Type B pancreatic cell (in vitro differentiated cells): ENCODE data around the gene DOCK3. TPM values are rescaled to one million over a fixed set of nuclear protein-coding genes. Genes with fewer than 3 reads are reported as not detected.

Experiments
- DNase-seq: peaks from one replicate; pipeline ENCODE4 v3.0.0; 2021; ENCODE audit warnings: mixed read lengths; ENCODE audit not compliant: unreplicated experiment; ENCODE audit errors: extremely low spot score
- H3K27ac Mint-ChIP-seq: 2 replicates; pipeline ENCODE4 v1.8.0; 2021; ENCODE audit warnings: mild to moderate bottlenecking, mixed read lengths
- H3K27me3 Mint-ChIP-seq: 2 replicates; pipeline ENCODE4 v1.8.0; 2021; ENCODE audit warnings: mixed read lengths
- H3K36me3 Mint-ChIP-seq: 2 replicates; pipeline ENCODE4 v1.8.0; 2021; ENCODE audit warnings: mixed read lengths
- H3K4me1 Mint-ChIP-seq: one replicate; pipeline ENCODE4 v1.8.0; 2021; ENCODE audit warnings: mixed read lengths; ENCODE audit not compliant: unreplicated experiment
- H3K4me3 Mint-ChIP-seq: 2 replicates; pipeline ENCODE4 v1.8.0; 2021; ENCODE audit warnings: mild to moderate bottlenecking, mixed read lengths
- H3K9me3 Mint-ChIP-seq: 2 replicates; pipeline ENCODE4 v1.8.0; 2021; ENCODE audit warnings: mixed read lengths
- total RNA-seq: library from RNA; stranded (reverse); gene quantifications from 2 replicates; pipeline ENCODE4 v1.2.1, GENCODE V29; 2021; ENCODE audit warnings: low replicate concordance
- TF ChIP-seq, protein P1 (sequence below): fragments of 200-600 bp; sonication (generic); conservative IDR thresholded peaks from 2 replicates; pipeline ENCODE4 v1.5.0; 2021; ENCODE audit warnings: antibody characterized with exemption, mild to moderate bottlenecking

Gene DOCK3
- total RNA-seq, 1 donor from 2014 or later: 5.9 TPM

DNA sequence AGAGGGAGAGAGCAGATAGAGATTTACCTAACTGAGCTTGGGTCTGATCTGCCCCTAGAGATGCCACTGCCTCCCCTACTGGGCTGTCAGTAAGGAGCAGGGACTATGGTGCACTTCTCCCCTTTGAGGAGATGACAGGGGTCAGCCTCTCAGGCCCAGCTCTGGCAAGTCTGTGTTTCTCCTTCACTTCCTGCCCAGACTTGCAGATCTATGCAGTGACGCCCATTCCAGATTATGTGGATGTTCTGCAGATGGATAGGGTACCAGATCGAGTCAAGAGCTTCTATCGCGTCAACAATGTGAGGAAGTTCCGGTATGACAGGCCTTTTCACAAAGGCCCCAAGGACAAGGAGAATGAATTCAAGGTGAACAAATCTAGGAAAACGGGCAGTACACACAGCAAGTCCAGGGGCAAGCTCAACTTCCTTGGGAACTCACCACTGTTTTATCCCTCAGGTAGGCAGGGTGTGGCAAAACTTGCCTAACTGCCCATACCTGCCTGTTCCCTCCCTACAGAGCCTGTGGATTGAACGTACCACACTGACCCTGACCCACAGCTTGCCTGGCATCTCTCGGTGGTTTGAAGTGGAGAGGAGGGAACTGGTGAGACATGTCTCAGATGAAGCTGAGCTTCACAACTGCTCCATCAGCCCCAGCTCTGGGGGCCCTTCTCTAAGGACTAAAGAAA is 681.3 kb downstream of the DOCK3 start:
- Mint-ChIP-seq H3K4me1 (peaks cover 7% of the 10 kb centered on the region), H3K27me3 (no peaks in the 10 kb centered on the region), H3K9me3 (no peaks in the 10 kb centered on the region), H3K36me3 (no peaks in the 10 kb centered on the region), H3K27ac (peak overlapping the region; percentile 83), H3K4me3 (peak overlapping the region; percentile 26)
- TF ChIP-seq, protein P1, sequence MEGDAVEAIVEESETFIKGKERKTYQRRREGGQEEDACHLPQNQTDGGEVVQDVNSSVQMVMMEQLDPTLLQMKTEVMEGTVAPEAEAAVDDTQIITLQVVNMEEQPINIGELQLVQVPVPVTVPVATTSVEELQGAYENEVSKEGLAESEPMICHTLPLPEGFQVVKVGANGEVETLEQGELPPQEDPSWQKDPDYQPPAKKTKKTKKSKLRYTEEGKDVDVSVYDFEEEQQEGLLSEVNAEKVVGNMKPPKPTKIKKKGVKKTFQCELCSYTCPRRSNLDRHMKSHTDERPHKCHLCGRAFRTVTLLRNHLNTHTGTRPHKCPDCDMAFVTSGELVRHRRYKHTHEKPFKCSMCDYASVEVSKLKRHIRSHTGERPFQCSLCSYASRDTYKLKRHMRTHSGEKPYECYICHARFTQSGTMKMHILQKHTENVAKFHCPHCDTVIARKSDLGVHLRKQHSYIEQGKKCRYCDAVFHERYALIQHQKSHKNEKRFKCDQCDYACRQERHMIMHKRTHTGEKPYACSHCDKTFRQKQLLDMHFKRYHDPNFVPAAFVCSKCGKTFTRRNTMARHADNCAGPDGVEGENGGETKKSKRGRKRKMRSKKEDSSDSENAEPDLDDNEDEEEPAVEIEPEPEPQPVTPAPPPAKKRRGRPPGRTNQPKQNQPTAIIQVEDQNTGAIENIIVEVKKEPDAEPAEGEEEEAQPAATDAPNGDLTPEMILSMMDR: no peak
- DNase-seq: no peak

DNA sequence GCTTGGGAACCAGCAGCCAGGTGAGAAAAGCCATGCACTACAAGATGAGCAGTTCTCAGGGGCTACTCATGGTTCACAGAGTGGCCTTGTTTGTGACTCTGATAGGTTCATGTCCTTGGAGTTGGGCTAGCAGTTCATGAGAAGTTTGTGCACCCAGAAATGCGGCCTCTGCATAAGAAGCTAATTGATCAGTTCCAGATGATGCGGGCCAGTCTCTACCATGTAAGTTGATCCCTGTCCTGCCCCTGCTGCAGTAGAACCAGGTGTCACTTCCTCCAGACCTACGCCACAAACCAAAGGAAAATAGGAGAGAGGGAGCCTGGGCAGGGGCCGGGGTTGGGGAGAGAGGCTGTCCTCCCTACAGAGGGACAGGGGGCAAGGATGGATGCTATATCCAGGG is 683.1 kb downstream of the DOCK3 start:
- H3K4me1 Mint-ChIP-seq: peaks cover 7% of the 10 kb centered on the region
- TF ChIP-seq, protein P1: no peak

DNA sequence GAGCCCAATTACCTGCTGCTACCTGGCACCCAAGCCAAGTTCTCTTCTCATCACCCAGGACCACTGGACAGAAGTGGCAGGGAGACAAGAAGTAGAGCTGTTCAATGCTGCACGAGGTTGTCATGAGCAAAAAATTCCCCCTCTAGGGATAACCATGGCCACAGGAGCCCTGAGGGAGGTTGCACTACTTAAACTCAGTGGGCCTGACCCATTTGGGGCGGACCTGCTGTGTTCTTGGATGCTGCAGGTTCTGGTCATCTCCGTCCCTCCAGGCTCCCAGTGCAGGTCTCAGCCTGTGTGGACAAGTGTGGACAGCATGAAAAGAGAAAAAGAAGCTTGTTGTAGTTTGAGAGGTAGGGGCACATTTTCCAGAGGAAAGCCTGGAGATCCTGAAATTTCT is 684.3 kb downstream of the DOCK3 start:
- Mint-ChIP-seq H3K9me3 (no peaks in the 10 kb centered on the region), H3K27ac (no peak overlapping the region), H3K4me3 (no peak overlapping the region), H3K4me1 (peaks cover 7% of the 10 kb centered on the region), H3K27me3 (no peaks in the 10 kb centered on the region), H3K36me3 (peaks cover 10% of the 10 kb centered on the region)
- TF ChIP-seq, protein P1: no peak
- no peak for DNase-seq

More for the DNA sequence above, 683.1 kb downstream of the DOCK3 start:
- no peak for DNase-seq
- H3K36me3 Mint-ChIP-seq: peaks cover 6% of the 10 kb centered on the region
- H3K4me3 Mint-ChIP-seq: no peak overlapping the region
- no peak overlapping the region for H3K27ac Mint-ChIP-seq
- H3K27me3 Mint-ChIP-seq: no peaks in the 10 kb centered on the region
- H3K9me3 Mint-ChIP-seq: no peaks in the 10 kb centered on the region

DNA sequence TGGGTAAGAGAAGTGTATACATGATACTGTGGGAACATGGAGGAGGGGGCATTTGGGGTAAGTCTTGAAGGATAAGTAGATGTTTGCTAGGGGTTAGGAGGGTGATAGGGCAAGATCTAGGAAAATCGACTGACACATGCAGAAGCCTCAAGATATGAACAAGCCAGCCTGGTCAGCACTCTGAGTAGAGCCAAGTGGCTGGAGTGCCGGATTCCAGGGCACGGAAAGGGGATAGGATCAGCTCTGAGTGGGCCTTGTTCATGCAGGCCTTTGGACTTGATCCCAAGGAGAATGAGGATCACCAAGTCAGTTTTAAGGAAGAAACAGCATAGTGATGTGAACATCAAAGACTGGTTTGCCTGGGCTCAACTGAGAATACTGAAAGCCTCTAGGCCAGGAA is 686.1 kb downstream of the DOCK3 start:
- H3K27me3 Mint-ChIP-seq: no peaks in the 10 kb centered on the region

DNA sequence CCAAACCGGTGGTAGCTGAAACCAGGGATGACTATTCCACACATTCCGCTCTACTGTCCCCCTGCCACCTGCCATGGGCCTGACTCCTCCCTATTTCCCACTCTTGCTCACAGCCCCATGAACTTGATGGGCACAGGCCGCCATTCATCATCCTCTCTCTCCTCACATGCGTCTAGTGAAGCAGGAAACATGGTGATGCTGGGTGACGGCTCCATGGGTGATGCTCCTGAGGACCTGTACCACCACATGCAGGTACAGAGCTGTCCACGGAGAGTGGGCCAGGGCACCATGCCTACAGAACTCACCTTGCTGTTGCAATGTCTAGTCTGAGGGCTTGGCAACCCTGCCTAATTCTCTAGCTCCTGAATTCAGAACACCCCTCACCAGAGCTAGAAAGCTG is 687.0 kb downstream of the DOCK3 start:
- DNase-seq: no peak
- no peaks in the 10 kb centered on the region for H3K9me3 Mint-ChIP-seq
- no peak overlapping the region for H3K4me3 Mint-ChIP-seq
- H3K4me1 Mint-ChIP-seq: no peaks in the 10 kb centered on the region
- H3K36me3 Mint-ChIP-seq: peaks cover 10% of the 10 kb centered on the region
- H3K27ac Mint-ChIP-seq: no peak overlapping the region
- H3K27me3 Mint-ChIP-seq: no peaks in the 10 kb centered on the region
- TF ChIP-seq, protein P1: no peak

More for the DNA sequence above, 686.1 kb downstream of the DOCK3 start:
- DNase-seq: no peak
- no peaks in the 10 kb centered on the region for H3K9me3 Mint-ChIP-seq
- TF ChIP-seq, protein P1: no peak
- H3K4me1 Mint-ChIP-seq: peaks cover 4% of the 10 kb centered on the region
- peaks cover 10% of the 10 kb centered on the region for H3K36me3 Mint-ChIP-seq
- H3K4me3 Mint-ChIP-seq: no peak overlapping the region
- no peak overlapping the region for H3K27ac Mint-ChIP-seq
